Measurements from ENCODE around the gene RPN2. TPM values are rescaled to one million over a fixed set of nuclear protein-coding genes. Genes with fewer than 3 reads are reported as not detected.

RPN2 gene
- polyA plus RNA-seq, 1 donor (not counting 4 experiments of a cell fraction or from before 2014, with no cell fraction given), result 220 TPM

DNA sequence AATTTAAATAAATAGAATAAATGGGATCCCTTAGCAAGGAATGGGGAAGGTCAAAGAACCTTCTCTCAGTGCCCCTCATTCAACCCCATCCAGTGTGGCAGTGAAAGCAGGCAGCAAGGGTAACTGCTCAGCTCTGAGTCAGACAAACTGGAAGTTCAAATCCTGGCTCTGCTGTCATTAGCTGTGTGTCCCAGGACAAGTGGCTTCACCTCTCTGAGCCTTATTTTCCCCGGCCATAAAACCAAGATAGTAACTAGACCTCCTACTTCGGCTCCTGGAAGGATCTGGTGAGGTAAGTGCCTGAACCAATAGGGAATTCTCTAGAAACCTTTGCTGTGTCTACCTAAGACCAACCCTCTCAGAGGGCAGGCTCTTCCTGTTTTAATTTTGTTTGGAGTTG is 78.4 kb downstream of the RPN2 start:
- Histone ChIP-seq H3K27me3 (ENCODE audit: control insufficient read depth, extremely low read depth, insufficient read depth, low read length) (peaks cover 44% of the 10 kb centered on the region), H3K9ac (ENCODE audit: control insufficient read depth, extremely low read depth, insufficient read depth, low read length) (no peak overlapping the region), H3K9me3 (ENCODE audit: control insufficient read depth, low read depth, low read length) (peaks cover 2% of the 10 kb centered on the region), H2AFZ (ENCODE audit: control insufficient read depth, low read length) (no peak overlapping the region), H3K4me3 (ENCODE audit: control insufficient read depth in 2 of 3, extremely low read depth in 1 of 3, insufficient read depth in 2 of 3, low read depth in 1 of 3, low read length in 3 of 3) (no peak overlapping the region), H3K36me3 (ENCODE audit: control insufficient read depth in 2 of 2, extremely low read depth in 1 of 2, insufficient read depth in 2 of 2, low read length in 2 of 2) (no peaks in the 10 kb centered on the region), H3K27ac (ENCODE audit: control insufficient read depth, insufficient read depth, low read length) (no peak overlapping the region), H3K4me1 (ENCODE audit: control insufficient read depth, extremely low read depth, insufficient read depth, low read length) (peaks cover 4% of the 10 kb centered on the region), H4K20me1 (ENCODE audit: control insufficient read depth, extremely low read depth, insufficient read depth, low read length) (no peaks in the 10 kb centered on the region), H3K9me1 (ENCODE audit: control insufficient read depth, extremely low read depth, insufficient read depth, low read length) (no peaks in the 10 kb centered on the region), H3K4me2 (ENCODE audit: control insufficient read depth, extremely low read depth, insufficient read depth, low read depth, low read length) (no peak overlapping the region), H3K79me2 (ENCODE audit: control insufficient read depth, insufficient read depth, low read length) (no peaks in the 10 kb centered on the region)
- FAIRE-seq (no peak), DNase-seq (ENCODE audit: low read depth, low spot score) (no peak)
- dilution Hi-C loops (cut with MboI; ENCODE audit: extremely low pct_ligation_motif_present, low sequenced_read_pairs), result loop anchor here (5.0 to 25.0 kb wide), 2 partner anchors 55 to 230 kb away; no protein-coding TSS in a partner anchor
- TF ChIP-seq EZH2 (IDR thresholded peaks at IDR 0.05; ENCODE audit: low read length) (no peak), CTCF (optimal IDR thresholded peaks at IDR 0.05 in 1 of 3, IDR thresholded peaks at IDR 0.05 in 1 of 3, conservative IDR thresholded peaks at IDR 0.05 in 1 of 3; ENCODE audit: extremely low read depth in 1 of 3, insufficient read depth in 2 of 3, low read length in 3 of 3) (no peak)

DNA sequence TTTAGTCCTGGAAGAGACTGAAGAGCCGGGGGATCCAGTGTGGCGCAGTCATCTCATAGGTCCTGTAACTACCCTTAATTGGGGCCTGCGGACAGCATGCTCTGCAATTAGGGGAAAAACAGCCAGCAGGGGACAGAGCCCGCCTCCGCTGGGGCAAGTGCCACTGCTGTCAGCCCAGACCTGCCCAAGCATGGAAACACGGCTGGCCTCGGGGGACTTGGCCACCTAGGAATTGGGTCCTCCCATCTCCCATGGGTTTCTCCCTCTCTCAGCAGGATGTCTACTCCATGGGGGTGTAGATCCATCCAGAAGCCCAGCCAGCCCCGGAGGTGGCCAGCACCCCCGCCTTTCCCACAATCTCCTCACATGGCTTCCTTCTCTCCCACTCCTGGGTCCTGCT is 78.9 kb downstream of the RPN2 start:
- H3K79me2 ChIP-seq (ENCODE audit: control insufficient read depth, insufficient read depth, low read length), result no peaks in the 10 kb centered on the region

More for the DNA sequence above, 78.9 kb downstream of the RPN2 start:
- Histone ChIP-seq H3K36me3 (ENCODE audit: control insufficient read depth in 2 of 2, extremely low read depth in 1 of 2, insufficient read depth in 2 of 2, low read length in 2 of 2) (no peaks in the 10 kb centered on the region), H3K9me1 (ENCODE audit: control insufficient read depth, extremely low read depth, insufficient read depth, low read length) (no peaks in the 10 kb centered on the region), H3K9ac (ENCODE audit: control insufficient read depth, extremely low read depth, insufficient read depth, low read length) (no peak overlapping the region), H4K20me1 (ENCODE audit: control insufficient read depth, extremely low read depth, insufficient read depth, low read length) (no peaks in the 10 kb centered on the region), H3K27ac (ENCODE audit: control insufficient read depth, insufficient read depth, low read length) (no peak overlapping the region), H2AFZ (ENCODE audit: control insufficient read depth, low read length) (no peak overlapping the region), H3K4me3 (ENCODE audit: control insufficient read depth in 2 of 3, extremely low read depth in 1 of 3, insufficient read depth in 2 of 3, low read depth in 1 of 3, low read length in 3 of 3) (no peak overlapping the region), H3K4me2 (ENCODE audit: control insufficient read depth, extremely low read depth, insufficient read depth, low read depth, low read length) (no peak overlapping the region), H3K4me1 (ENCODE audit: control insufficient read depth, extremely low read depth, insufficient read depth, low read length) (peaks cover 3% of the 10 kb centered on the region), H3K27me3 (ENCODE audit: control insufficient read depth, extremely low read depth, insufficient read depth, low read length) (peaks cover 44% of the 10 kb centered on the region), H3K9me3 (ENCODE audit: control insufficient read depth, low read depth, low read length) (peaks cover 2% of the 10 kb centered on the region)
- dilution Hi-C loops (cut with MboI; ENCODE audit: extremely low pct_ligation_motif_present, low sequenced_read_pairs), result loop anchor here (5.0 to 25.0 kb wide), 2 partner anchors 56 to 229 kb away; no protein-coding TSS in a partner anchor
- DNase-seq (ENCODE audit: low read depth, low spot score), result no peak
- TF ChIP-seq EZH2 (IDR thresholded peaks at IDR 0.05; ENCODE audit: low read length) (no peak), CTCF (optimal IDR thresholded peaks at IDR 0.05 in 1 of 3, IDR thresholded peaks at IDR 0.05 in 1 of 3, conservative IDR thresholded peaks at IDR 0.05 in 1 of 3; ENCODE audit: extremely low read depth in 1 of 3, insufficient read depth in 2 of 3, low read length in 3 of 3) (no peak)
- FAIRE-seq, result no peak

Measured in keratinocyte (primary cell).